ENCODE data around the gene FOXP2. TPM values are rescaled to one million over a fixed set of nuclear protein-coding genes. Genes with fewer than 3 reads are reported as not detected.

The FOXP2 gene
- total and polyA plus RNA-seq, 9 of the 15 experiments (the other 6 are each of a cell fraction or from before 2014, with no cell fraction given): not detected

- Histone ChIP-seq H3K4me1 (replicated peaks in 1 of 2; ENCODE audit: control insufficient read depth in 2 of 2, insufficient read depth in 2 of 2, low read length in 2 of 2) (no peaks in the 10 kb centered on the region), H4K20me1 (replicated peaks; ENCODE audit: control insufficient read depth, insufficient read depth, low read length) (no peaks in the 10 kb centered on the region), H2AFZ (ENCODE audit: low read depth, low read length) (no peak overlapping the region), H3K79me2 (ENCODE audit: control insufficient read depth, insufficient read depth, low read length) (no peaks in the 10 kb centered on the region), H3K27ac (ENCODE audit: extremely low read depth, low read depth, low read length) (no peak overlapping the region), H3K9me3 (replicated peaks; ENCODE audit: control insufficient read depth, insufficient read depth, low read depth, low read length) (no peaks in the 10 kb centered on the region), H3K4me3 (no peak overlapping the region), H3K9me1 (ENCODE audit: control insufficient read depth, insufficient read depth, low read length) (no peaks in the 10 kb centered on the region), H3K9ac (ENCODE audit: insufficient read depth in 1 of 2, low read depth in 2 of 2, low read length in 2 of 2) (no peak overlapping the region), H3K36me3 (ENCODE audit: control insufficient read depth, insufficient read depth, low read length) (no peaks in the 10 kb centered on the region), H3K27me3 (ENCODE audit: control insufficient read depth in 2 of 2, insufficient read depth in 2 of 2, low read length in 2 of 2) (no peaks in the 10 kb centered on the region), H3K4me2 (ENCODE audit: insufficient read depth, low read length) (no peak overlapping the region)
- CTCF ChIA-PET (ENCODE audit: low intra/inter-chr PET ratio): no interaction called here
- BruUV-seq (replicated peaks): no TSS peak
- POLR2A ChIA-PET: no interaction called here
- in situ Hi-C loops (cut with MboI): no loop called here
- intact Hi-C loops (cut with micrococcal nuclease): no loop called here
- ATAC-seq: no peak
- 0% methylated on average over 2 of the region's 2 CpGs for WGBS (ENCODE audit: insufficient coverage, low coverage, missing lambda C conversion rate)
- FAIRE-seq: no peak
- no peak for DNase-seq (ENCODE audit: extremely low read depth in 1 of 4, low spot score in 3 of 4)
- TF ChIP-seq WHSC1 (IDR thresholded peaks at IDR 0.05; ENCODE audit: low read length): no peak
- TF ChIP-seq DDX20 (tag; IDR thresholded peaks at IDR 0.05; ENCODE audit: low read depth): no peak
- TF ChIP-seq ZNF408 (CRISPR knock-in tag; IDR thresholded peaks at IDR 0.05; ENCODE audit: low read depth): no peak
- TF ChIP-seq HOXB6 (CRISPR knock-in tag; IDR thresholded peaks at IDR 0.05; ENCODE audit: borderline replicate concordance): no peak
- TF ChIP-seq MEF2A (IDR thresholded peaks at IDR 0.05; ENCODE audit: control insufficient read depth, low read depth, low read length): no peak
- no peak for TF ChIP-seq BMI1 (IDR thresholded peaks at IDR 0.05; ENCODE audit: low read length)
- no peak for TF ChIP-seq SLC30A9 (CRISPR knock-in tag; IDR thresholded peaks at IDR 0.05)
- TF ChIP-seq MITF (IDR thresholded peaks at IDR 0.05): no peak
- TF ChIP-seq NCOA4 (IDR thresholded peaks at IDR 0.05; ENCODE audit: partially characterized antibody): no peak
- no peak for TF ChIP-seq HNRNPL (IDR thresholded peaks at IDR 0.05; ENCODE audit: low read depth, low read length)
- no peak for TF ChIP-seq E2F5 (CRISPR knock-in tag; IDR thresholded peaks at IDR 0.05)
- no peak for TF ChIP-seq VEZF1 (CRISPR knock-in tag; IDR thresholded peaks at IDR 0.05)
- TF ChIP-seq SMAD3 (CRISPR knock-in tag; conservative IDR thresholded peaks at IDR 0.05): no peak
- TF ChIP-seq STAT6 (CRISPR knock-in tag; IDR thresholded peaks at IDR 0.05): no peak
- no peak for TF ChIP-seq SREBF1 (IDR thresholded peaks at IDR 0.05; ENCODE audit: borderline replicate concordance, low read depth, low read length)
- TF ChIP-seq MXD1 (CRISPR knock-in tag; IDR thresholded peaks at IDR 0.05; ENCODE audit: borderline replicate concordance, poor library complexity, severe bottlenecking): no peak
- no peak for TF ChIP-seq LARP7 (IDR thresholded peaks at IDR 0.05)
These were observed 273.9 kb downstream of the FOXP2 start for GRCh38 chr7:114688443-114689055.
